GM12878 (cell line): ENCODE results near the gene COBLL1.

Experiments used
- BHLHE40 ChIP-seq, 2 experiments: fragments of 450-650 bp in 1 of 2; IDR thresholded peaks; 2 replicates each; pipeline ENCODE4 v1.6.1; 2011 to 2017; ENCODE audit warnings: low read depth in 2 of 2, borderline replicate concordance in 1 of 2, improper control_type of control experiment in 1 of 2, low read length in 1 of 2, mild to moderate bottlenecking in 1 of 2
- CTCF ChIP-seq, 3 experiments: IDR thresholded peaks in 2 of 3; conservative IDR thresholded peaks in 1 of 3; 2 replicates each; pipeline ENCODE4 v1.5.1; 2011; ENCODE audit warnings: low read depth in 3 of 3, low read length in 3 of 3, mild to moderate bottlenecking in 3 of 3, control low read depth in 2 of 3, moderate library complexity in 2 of 3, inconsistent platforms in 1 of 3, mixed read lengths in 1 of 3; ENCODE audit not compliant: control insufficient read depth in 2 of 3, insufficient read depth in 1 of 3; ENCODE audit errors: extremely low read depth in 1 of 3
- MXI1 ChIP-seq: fragments of 150-350 bp; IDR thresholded peaks from 2 replicates; pipeline ENCODE4 v1.6.1; 2011; ENCODE audit warnings: low read depth, mild to moderate bottlenecking, inconsistent platforms, low read length, improper control_type of control experiment
- POLR2AphosphoS2 ChIP-seq: IDR thresholded peaks from 2 replicates; pipeline ENCODE4 v1.6.1; 2011; ENCODE audit warnings: low read depth, mild to moderate bottlenecking, low read length, improper control_type of control experiment, moderate library complexity
- STAT1 ChIP-seq: fragments of 450-650 bp; conservative IDR thresholded peaks from 2 replicates; pipeline ENCODE4 v1.6.1; 2014; ENCODE audit warnings: antibody characterized with exemption, mild to moderate bottlenecking
- YY1 ChIP-seq: IDR thresholded peaks from 2 replicates; pipeline ENCODE4 v1.6.1; 2011; ENCODE audit warnings: low read depth, mild to moderate bottlenecking, low read length

GRCh38 chr2:164644036-164644700, 197.5 kb downstream of the COBLL1 start:
- TF ChIP-seq STAT1 = no peak
- TF ChIP-seq MXI1 = no peak
- no peak for TF ChIP-seq POLR2AphosphoS2
- TF ChIP-seq YY1 = no peak
- TF ChIP-seq CTCF (IDR thresholded peaks at IDR 0.05 in 2 of 3, conservative IDR thresholded peaks at IDR 0.05 in 1 of 3; ENCODE audit: control insufficient read depth in 2 of 3, extremely low read depth in 1 of 3, insufficient read depth in 1 of 3, low read depth in 3 of 3, low read length in 3 of 3) = no peak
- no peak for TF ChIP-seq BHLHE40 (IDR thresholded peaks at IDR 0.05; ENCODE audit: borderline replicate concordance in 1 of 2, low read depth in 2 of 2, low read length in 1 of 2)
